GM19025 (cell line): ENCODE measurements around the gene WSCD2.

ENCODE experiments used
- ATAC-seq: cut with Tn5 transposase; IDR thresholded peaks from one replicate; pipeline ENCODE4 v1.9.1; 2021; ENCODE audit warnings: mild to moderate bottlenecking, low read depth, moderate library complexity; ENCODE audit not compliant: unreplicated experiment

Gene WSCD2

DNA sequence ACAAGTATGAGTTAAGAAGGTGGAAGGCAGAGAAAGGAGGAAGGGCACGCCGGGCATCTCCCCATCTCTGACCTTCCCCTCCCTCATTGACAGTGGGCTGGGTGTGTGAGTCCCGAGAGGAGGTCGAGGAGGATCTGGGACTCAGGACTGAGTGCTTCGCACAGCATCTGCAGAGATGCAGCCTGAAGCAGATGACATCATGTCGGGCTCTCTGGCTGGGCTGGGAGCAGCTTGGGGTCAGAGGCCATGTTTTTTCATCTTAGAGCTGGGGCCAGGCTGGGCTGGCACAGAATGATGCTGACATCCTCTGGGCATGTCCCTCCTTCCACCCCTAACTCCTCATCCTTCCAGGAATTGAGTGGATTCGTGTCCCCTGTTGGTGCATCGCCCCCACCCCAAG is 166.6 kb downstream of the WSCD2 start:
- no peak for ATAC-seq

DNA sequence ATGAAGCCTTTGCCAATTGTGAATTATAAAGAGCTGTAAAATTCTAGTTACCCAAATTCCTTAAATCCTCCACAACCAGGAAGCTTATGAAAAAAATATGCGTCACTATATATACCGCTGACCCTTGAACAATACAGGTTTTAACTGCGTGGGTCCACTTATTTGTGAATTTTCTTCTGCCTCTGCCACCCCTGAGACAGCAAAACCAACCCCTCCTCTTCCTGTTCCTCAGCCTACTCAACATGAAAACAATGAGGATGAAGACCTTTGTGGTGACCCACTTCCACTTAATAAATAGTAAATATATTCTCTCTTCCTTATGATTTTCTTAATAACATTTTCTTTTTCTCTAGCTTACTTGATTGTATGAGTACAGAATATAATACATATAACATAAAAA is 167.9 kb downstream of the WSCD2 start:
- ATAC-seq: no peak

DNA sequence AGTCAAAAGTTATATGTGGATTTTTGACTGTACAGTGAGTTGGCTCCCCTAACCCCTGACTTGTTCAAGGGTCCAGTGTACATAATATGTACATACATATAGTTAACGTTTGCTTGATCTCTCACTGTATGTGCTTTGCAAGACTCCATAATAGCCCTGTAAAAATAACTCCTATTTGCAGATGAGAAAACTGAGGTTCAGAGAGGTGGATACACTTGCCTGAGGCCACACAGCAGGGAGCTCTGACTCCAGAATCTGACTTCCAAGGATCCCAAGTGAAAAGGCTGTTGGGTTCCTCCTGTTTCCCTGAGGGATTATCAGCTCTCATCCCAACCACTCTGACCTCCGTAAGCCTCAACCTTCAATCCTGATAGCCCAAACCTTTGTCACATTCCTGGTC is 168.3 kb downstream of the WSCD2 start:
- no peak for ATAC-seq

DNA sequence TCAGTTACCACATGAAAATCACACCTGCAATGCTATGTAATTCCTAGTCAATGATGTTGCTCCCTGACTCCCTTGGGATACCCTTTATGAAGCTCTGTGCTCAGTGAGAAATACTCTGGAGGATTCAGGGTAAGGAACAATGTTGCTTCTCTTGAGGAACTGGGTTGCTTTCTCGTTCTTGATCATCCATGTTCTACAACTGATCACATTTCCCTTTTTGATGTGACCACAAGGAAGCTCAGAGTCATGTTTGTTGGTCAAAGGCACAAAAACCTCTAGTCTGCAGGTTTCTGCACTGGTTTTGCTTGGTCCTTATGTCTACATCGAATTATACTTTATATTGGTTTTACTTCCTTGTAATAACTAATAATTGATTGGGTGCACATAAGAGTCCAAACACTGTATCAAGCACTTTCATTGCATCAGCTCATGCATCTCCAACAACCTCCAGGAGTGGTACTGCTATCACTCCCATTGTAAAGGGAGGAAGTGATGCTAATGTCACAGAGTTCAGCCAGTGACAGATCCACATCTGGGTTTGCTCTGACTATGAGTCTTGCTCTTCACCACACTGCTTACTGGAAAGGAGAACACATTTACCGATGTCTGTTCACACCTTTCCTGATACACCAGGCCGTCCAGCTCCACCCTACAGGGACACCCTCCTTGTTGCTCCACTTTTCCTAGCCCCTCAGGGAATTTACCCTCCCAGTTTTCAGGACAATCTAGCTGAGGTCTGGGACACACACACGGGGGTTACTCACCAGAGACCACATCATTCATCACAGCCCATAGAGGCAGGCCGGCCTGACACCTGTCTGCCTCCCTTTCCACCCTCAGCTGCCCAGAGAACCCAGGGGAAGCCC is 169.0 kb downstream of the WSCD2 start:
- no peak for ATAC-seq

DNA sequence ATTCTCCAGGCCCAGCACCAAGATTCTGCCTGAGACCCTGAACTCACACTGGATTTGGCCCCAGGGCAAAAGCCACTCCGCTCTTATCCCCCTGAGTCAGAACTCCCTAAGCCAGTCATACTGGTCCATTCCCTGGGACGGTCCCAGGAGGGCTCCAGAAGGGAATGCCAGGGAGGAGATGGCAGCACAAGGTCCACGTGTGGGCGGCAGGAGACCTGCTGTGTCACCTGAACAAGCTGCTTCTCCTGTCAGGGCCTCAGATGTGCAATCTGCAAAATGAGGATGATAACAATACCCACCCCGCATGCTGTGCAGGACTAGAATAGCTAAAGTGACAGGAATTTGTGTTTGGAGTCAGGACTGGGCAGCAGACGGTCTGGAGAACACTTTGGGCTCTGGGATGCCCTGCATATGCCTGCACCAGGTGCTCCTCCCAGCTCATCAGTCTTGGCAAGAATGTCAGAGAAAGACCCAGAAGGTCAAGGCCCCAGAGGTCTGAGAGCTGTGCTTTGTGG is 169.7 kb downstream of the WSCD2 start:
- ATAC-seq: no peak

DNA sequence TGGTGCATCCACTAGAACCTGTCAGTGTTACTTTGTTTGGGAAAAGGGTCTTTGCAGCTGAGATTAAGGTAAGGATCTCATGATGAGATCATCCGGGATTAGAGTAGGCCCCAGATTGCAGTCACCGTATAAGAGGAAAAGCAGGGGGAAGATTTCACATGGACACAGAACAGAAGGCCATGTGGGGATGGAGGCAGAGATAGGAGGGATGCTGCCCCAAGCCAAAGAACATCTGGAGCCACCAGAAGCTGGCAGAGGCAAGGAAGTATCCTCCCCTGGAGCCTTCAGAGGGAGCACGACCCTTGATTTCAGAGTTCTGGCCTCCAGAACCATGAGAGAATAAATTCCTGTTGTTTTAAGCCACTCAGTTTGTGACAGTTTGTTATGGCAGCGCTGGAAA is 170.4 kb downstream of the WSCD2 start:
- no peak for ATAC-seq
